ENCODE results near the gene HOXB7. TPM values are rescaled to one million over a fixed set of nuclear protein-coding genes. Genes with fewer than 3 reads are reported as not detected.

HOXB7 gene
- total RNA-seq, 1 donor from 2014 or later = 1.2 TPM

DNA sequence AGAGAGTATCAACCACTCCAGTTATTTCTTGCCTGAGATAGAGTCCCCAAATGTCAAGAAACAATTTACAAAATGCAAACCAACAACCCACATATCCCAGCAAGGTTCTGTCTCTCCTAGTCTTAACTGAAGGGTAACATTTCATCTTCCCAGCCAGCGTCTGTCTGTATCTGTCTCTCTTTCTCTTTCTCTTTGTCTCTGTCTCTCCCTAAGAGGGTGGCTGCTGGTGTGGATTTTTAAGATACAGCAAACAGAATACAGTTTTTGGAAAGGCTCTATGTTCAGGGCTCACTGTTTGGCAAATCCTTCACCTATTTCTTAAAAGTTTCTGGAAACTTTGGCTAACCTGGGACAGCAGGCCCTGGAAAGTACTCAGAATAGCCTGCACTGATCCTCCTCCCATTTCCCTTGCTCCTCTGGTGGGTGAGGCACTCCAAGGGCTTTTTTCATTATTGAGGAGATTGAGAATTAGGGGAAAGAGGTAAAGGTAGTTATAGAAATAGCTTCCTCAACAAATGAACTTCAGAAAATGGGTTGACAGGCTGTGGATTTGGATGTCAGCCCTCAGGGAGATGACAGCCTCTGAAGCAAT, 38.9 kb downstream of the HOXB7 start:
- Histone ChIP-seq H3K27ac (peak overlapping the region; percentile 83), H3K36me3 (no peaks in the 10 kb centered on the region), H3K9me3 (no peaks in the 10 kb centered on the region), H3K4me3 (peak overlapping the region; percentile 59), H3K27me3 (peaks cover 79% of the 10 kb centered on the region), H3K4me1 (peaks cover 18% of the 10 kb centered on the region)
- intact Hi-C loops (cut with DNase I) = no loop called here
- ATAC-seq = no peak
- DNase-seq = no peak
- TF ChIP-seq, protein P1, sequence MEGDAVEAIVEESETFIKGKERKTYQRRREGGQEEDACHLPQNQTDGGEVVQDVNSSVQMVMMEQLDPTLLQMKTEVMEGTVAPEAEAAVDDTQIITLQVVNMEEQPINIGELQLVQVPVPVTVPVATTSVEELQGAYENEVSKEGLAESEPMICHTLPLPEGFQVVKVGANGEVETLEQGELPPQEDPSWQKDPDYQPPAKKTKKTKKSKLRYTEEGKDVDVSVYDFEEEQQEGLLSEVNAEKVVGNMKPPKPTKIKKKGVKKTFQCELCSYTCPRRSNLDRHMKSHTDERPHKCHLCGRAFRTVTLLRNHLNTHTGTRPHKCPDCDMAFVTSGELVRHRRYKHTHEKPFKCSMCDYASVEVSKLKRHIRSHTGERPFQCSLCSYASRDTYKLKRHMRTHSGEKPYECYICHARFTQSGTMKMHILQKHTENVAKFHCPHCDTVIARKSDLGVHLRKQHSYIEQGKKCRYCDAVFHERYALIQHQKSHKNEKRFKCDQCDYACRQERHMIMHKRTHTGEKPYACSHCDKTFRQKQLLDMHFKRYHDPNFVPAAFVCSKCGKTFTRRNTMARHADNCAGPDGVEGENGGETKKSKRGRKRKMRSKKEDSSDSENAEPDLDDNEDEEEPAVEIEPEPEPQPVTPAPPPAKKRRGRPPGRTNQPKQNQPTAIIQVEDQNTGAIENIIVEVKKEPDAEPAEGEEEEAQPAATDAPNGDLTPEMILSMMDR (IDR thresholded peaks at IDR 0.05) = no peak

DNA sequence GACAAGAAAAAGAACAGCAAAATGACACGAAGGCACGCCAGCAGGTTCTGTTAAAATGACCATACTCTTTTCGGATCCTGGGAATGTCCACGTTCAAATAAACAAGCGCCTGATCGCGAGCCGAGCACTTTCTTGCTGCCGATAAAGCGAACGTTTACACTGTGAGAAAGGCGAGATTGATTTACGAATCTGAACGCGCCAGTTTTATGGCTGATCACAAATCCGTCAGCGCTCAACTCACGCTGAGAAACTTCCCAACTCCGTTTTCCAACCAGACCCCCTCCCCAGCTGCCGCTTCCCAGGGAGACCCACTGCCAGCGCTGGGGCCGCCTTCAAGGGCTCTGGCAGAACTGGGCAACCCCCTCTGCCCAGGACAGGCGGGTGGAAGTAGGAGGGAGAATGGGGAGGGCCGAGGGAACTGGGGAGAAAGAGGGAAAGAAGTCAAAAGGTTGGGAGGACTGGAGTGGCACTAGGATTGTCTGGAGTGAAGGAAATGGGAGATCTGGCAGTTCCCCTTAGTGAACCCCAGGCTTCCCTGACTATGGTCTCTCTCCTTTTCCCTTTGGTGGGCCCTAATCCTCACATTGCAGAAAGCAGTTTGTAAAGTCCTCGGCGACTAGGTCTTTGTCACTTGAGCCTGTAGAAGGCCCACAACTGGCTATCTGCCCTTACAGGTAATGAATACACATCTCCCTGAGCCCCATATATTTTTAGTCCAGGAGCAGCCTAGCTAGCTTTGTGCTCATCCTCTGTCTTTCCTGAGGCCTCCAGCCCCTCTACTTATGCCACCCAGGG, 39.6 kb downstream of the HOXB7 start:
- no peak for DNase-seq

DNA sequence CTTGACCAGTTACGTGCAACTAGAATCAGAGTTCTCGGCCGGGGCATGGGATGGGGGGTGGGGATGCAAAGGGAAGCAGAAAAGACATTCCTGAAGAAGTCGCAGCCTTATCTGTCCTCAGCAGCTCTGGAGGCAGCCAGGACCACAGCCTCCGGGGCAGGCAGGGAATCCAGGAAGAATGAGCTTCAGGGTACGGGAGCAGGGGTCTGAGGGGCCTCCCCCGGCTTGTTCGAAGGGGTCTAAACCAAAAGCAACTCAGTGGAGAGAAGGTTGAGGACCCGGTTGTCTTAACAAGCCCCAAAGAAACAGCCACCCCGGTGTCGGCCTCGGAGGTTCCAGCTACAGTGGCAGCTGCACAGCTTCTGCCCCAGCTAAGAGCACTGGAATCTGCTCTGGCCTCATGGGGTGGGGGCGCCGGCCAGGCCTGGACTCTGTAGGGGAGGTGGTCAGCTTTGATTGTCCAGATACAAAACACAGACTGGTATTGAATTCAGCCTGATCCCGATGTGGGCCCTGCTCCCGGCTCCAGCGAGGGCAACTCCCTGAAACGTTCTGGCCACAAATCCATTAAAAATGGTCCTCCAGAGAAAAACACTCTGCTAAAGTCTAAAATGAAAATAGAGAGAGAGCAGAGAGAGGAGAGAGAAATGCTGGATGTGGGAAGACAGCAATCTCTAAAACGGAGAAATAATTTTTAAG, 40.3 kb downstream of the HOXB7 start:
- TF ChIP-seq, protein P1 (IDR thresholded peaks at IDR 0.05) = no peak
- Histone ChIP-seq H3K36me3 (no peaks in the 10 kb centered on the region), H3K27ac (peak overlapping the region; percentile 83), H3K27me3 (peaks cover 66% of the 10 kb centered on the region), H3K4me1 (peaks cover 24% of the 10 kb centered on the region), H3K4me3 (peak overlapping the region; percentile 39), H3K9me3 (no peaks in the 10 kb centered on the region)
- intact Hi-C loops (cut with DNase I) = no loop called here
- ATAC-seq (no peak), DNase-seq (no peak)

More for the DNA sequence above, 39.6 kb downstream of the HOXB7 start:
- Histone ChIP-seq H3K27me3 (peaks cover 73% of the 10 kb centered on the region), H3K27ac (peak overlapping the region; percentile 83), H3K36me3 (no peaks in the 10 kb centered on the region), H3K4me1 (peaks cover 24% of the 10 kb centered on the region), H3K9me3 (no peaks in the 10 kb centered on the region), H3K4me3 (peak overlapping the region; percentile 39)
- intact Hi-C loops (cut with DNase I) = no loop called here
- TF ChIP-seq, protein P1 (IDR thresholded peaks at IDR 0.05) = no peak
- ATAC-seq = no peak

DNA sequence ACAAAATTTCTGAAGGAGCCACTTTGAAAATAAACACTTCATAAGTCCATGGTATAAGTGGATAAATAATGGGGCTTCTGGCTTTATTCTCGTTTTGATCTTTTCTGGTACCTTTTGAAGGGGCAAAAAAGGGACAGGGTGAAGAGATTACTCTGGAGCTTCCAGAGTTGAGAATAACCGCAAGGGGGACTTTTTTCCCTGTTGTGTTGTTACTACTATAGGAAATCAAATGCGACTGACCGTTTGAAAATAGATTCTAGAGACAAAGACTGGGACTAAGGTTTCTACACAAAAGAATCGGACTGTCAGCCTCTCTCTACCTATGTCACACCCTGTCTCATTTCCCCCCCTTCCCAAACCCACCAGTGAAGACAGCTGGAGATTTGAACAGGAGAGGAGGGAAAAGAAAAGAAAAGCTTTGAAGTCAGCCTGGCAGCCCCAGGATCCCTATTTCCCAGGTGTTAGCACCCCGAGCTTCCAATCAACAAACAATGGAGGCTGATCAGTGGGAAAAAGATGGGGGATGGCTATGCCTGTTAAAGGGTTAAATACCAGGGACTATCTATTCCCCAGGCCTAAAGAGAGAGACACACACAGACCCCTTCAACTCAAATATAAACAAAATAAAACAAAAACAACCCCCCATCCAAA, 41.0 kb downstream of the HOXB7 start:
- intact Hi-C loops (cut with DNase I) = no loop called here

DNA sequence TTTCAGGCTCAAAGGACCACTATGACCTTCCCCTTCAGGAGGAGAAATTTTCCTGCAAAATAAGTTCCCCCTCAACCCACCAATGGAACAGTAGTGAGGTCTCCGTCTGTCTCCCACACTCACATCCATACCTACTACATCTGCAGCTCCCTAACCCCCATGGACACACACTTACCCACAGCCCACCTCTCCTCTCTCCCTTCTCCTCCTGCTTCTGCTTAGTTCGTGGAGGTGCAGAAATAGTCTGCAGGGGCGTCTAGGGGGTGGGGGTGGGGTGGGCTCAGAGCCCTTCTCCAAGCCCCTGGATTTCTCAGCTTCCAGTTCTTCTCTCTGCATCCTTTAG, 41.6 kb downstream of the HOXB7 start:
- peak overlapping the region; percentile 83 for H3K27ac ChIP-seq
- peaks cover 24% of the 10 kb centered on the region for H3K4me1 ChIP-seq

More for the DNA sequence above, 41.0 kb downstream of the HOXB7 start:
- peaks cover 24% of the 10 kb centered on the region for H3K4me1 ChIP-seq
- peaks cover 62% of the 10 kb centered on the region for H3K27me3 ChIP-seq
- ATAC-seq (no peak), DNase-seq (no peak)
- H3K9me3 ChIP-seq = no peaks in the 10 kb centered on the region
- peak overlapping the region; percentile 39 for H3K4me3 ChIP-seq
- H3K36me3 ChIP-seq = no peaks in the 10 kb centered on the region
- TF ChIP-seq, protein P1 (IDR thresholded peaks at IDR 0.05) = no peak
- H3K27ac ChIP-seq = peak overlapping the region; percentile 83

More for the DNA sequence above, 41.6 kb downstream of the HOXB7 start:
- Histone ChIP-seq H3K36me3 (no peaks in the 10 kb centered on the region), H3K27me3 (peaks cover 67% of the 10 kb centered on the region), H3K4me3 (peak overlapping the region; percentile 39), H3K9me3 (no peaks in the 10 kb centered on the region)
- ATAC-seq = no peak
- DNase-seq = no peak
- intact Hi-C loops (cut with DNase I) = no loop called here
- TF ChIP-seq, protein P1 (IDR thresholded peaks at IDR 0.05) = no peak
